ENCODE data around the gene DCAF17. TPM values are rescaled to one million over a fixed set of nuclear protein-coding genes. Genes with fewer than 3 reads are reported as not detected.
A peak's percentile ranks its signal among the peaks of the same experiment; 100 is the strongest.
"Not testable (repeated sequence)": the region's sequence is repeated elsewhere in the genome, so short reads cannot be mapped to it uniquely, and the experiment has no call there.

The DCAF17 gene
- total RNA-seq, 4 donors from 2014 or later: 14.2 to 21.4 (median 18.6) TPM

DNA sequence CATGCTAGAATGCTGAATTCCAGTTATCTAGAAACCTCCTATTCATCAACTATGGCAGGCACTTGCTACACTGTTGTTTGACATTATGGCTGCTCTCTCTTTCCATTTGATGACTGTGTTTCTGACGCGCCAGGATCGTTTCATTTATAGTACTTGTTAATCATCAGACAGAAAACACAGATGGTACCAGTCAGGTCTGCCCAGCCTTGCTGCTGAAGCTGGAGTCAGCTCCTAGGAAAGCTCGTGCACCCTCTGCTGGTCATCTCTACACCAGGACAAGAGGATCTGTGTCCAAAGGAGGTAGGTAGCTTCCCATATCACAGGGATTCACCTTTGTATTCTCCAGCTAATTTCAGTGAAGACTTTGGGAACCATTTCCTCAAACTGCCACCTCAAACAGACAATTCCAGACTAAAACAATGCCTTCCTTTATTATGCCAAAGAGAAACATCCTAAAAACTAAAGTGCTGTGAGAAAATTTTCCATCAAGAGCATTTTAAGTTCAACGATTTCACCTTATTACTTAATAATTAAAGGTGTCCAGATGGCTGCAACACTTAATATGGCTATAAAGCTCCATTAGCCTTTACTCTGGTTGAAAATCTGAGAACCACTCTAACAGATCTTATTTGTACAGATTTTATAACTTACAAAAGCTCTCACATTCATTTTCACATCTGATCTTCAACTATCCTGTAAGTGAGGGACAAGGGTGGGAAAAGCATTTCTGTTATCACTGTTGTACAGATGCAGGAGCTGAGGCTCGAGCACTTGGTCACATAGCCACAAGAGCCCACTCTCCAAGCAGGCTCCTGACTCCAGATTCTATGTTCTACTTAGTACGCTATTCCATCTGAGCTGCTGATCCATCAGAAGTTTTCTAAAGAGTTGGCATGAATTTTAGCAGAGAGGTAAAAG is 17.8 kb upstream of the DCAF17 start:
- WGBS, 2 donors (ENCODE audit: low coverage in 1 of 2): 7 to 30% methylated on average over 5 to 7 of the region's 7 CpGs
- H3K4me1 ChIP-seq: peaks cover 0 to 19% (median 3%) of the 10 kb centered on the region in 3 donors
- H3K4me3 ChIP-seq: no peak overlapping the region
- peak; percentile 93 for ATAC-seq
- peak overlapping the region; percentile 39 to 72 (median 60) for H3K27ac ChIP-seq
- no peaks in the 10 kb centered on the region for H3K9me3 ChIP-seq
- H3K36me3 ChIP-seq: no peaks in the 10 kb centered on the region
- H3K27me3 ChIP-seq: no peaks in the 10 kb centered on the region
- TF ChIP-seq POLR2AphosphoS5 (IDR thresholded peaks at IDR 0.05) (peak; percentile 79), POLR2A (IDR thresholded peaks at IDR 0.05) (no peak)
- TF ChIP-seq, protein P1, sequence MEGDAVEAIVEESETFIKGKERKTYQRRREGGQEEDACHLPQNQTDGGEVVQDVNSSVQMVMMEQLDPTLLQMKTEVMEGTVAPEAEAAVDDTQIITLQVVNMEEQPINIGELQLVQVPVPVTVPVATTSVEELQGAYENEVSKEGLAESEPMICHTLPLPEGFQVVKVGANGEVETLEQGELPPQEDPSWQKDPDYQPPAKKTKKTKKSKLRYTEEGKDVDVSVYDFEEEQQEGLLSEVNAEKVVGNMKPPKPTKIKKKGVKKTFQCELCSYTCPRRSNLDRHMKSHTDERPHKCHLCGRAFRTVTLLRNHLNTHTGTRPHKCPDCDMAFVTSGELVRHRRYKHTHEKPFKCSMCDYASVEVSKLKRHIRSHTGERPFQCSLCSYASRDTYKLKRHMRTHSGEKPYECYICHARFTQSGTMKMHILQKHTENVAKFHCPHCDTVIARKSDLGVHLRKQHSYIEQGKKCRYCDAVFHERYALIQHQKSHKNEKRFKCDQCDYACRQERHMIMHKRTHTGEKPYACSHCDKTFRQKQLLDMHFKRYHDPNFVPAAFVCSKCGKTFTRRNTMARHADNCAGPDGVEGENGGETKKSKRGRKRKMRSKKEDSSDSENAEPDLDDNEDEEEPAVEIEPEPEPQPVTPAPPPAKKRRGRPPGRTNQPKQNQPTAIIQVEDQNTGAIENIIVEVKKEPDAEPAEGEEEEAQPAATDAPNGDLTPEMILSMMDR (IDR thresholded peaks at IDR 0.05): peak; percentile 71 to 89 (median 82)

DNA sequence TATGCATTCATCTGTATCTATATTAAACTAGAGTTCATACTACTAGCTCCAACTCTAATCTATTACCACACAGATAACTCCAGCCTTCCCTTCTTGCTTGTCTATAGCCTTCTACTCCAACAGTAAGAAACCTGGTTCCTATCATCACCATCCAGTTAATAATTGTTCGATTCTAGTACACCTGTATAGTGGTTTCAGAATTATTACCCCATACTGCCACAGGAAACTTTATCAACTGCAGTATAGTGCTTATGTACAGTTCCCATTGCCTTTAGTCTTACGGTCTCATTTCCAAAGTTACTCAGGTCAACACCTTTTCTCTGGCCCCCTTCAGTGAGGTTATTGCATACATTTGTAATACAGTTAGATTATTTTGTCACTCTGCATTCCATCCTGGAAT is 14.7 kb upstream of the DCAF17 start:
- H3K4me3 ChIP-seq: no peak overlapping the region
- peaks cover 0 to 7% (median 0%) of the 10 kb centered on the region in 3 donors for H3K9me3 ChIP-seq
- 94 to 97% methylated on average over 2 of the region's 2 CpGs for WGBS, 2 donors (ENCODE audit: low coverage in 1 of 2)
- TF ChIP-seq POLR2A (IDR thresholded peaks at IDR 0.05) (no peak), EP300 (IDR thresholded peaks at IDR 0.05) (no peak), POLR2AphosphoS5 (IDR thresholded peaks at IDR 0.05) (no peak)
- TF ChIP-seq, protein P1 (IDR thresholded peaks at IDR 0.05): no peak
- H3K27me3 ChIP-seq: no peaks in the 10 kb centered on the region
- ATAC-seq: no peak
- H3K4me1 ChIP-seq: peaks cover 0 to 5% (median 3%) of the 10 kb centered on the region in 3 donors
- H3K36me3 ChIP-seq: no peaks in the 10 kb centered on the region
- H3K27ac ChIP-seq: no peak overlapping the region

DNA sequence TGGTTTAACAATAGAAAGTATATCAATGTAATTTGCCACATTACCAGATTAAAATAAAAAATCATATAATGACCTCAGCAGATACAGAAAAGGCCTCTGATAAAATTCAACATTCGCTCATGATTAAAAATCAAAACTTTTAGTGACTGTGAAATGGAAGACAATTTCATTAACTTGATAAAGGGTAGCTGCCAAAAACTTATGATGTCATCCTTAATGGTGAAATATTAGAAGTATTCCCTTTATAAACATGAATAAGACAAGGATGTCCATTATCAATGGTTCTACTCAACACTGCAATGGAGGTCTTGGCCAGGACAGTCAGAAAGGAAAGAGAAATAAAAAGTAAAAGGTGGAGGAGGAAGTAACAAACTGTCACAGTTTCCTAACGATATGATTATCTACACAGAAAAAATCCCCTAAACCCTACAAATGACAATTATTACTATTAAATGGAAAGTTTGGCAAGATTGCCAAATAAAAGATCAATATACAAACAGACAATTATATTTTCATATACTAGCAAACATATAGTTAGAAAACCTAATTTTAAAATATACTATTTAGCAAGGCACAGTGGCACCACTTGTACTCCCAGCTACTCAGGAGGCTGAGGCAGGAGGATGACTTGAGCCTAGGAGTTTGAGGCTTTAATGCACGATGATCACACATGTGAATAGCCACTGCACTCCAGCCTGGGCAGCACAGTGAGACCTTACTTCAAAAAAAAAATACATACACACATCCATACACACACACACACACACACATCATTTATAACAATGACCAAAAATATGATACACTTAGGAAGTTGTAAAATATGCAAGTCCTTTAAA is 13.1 kb upstream of the DCAF17 start:
- no peak overlapping the region for H3K4me3 ChIP-seq
- no peak for ATAC-seq
- H3K9me3 ChIP-seq: peaks cover 0 to 7% (median 0%) of the 10 kb centered on the region in 3 donors
- H3K27me3 ChIP-seq: no peaks in the 10 kb centered on the region
- TF ChIP-seq POLR2A (IDR thresholded peaks at IDR 0.05) (no peak), EP300 (IDR thresholded peaks at IDR 0.05) (no peak), POLR2AphosphoS5 (IDR thresholded peaks at IDR 0.05) (no peak)
- TF ChIP-seq, protein P1 (IDR thresholded peaks at IDR 0.05): no peak
- WGBS, 2 donors (ENCODE audit: low coverage in 1 of 2): 52 to 79% methylated on average over 2 to 3 of the region's 3 CpGs
- no peak overlapping the region for H3K27ac ChIP-seq
- H3K4me1 ChIP-seq: peaks cover 0 to under 1% (median 0%) of the 10 kb centered on the region in 3 donors
- H3K36me3 ChIP-seq: no peaks in the 10 kb centered on the region

DNA sequence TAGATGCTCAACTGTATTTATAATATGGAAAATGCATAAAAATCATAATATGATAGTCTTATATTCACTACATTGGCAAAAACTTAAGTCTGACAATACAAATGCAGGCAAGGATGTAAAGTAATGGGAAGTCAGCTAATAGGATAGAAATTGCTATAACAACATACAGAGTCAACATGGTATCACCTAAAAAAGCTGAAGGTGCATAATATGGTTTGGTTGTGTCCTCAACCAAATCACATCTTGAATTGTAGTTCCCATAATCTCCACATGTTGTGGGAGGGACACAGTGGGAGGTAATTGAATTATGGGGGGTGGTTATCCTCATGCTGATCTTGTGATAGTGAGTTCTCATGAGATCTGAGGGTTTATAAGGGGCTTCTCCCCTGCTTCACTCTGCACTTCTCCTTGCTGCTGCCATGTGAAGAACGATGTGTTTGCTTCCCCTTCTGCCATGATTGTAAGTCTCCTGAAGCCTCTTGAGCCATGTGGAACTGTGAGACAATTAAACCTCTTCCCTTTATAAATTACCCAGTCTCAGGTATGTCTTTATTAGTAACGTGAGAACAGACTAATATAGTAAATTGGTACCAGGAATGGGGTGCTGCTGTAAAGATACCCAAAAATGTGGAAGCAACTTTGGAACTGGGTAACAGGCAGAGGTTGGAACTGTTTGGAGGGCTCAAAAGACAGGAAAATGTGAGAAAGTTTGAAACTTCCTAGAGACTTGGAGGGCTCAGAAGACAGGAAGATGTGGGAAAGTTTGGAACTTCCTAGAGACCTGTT is 11.1 kb upstream of the DCAF17 start:
- not testable (repeated sequence) for H3K9me3 ChIP-seq, ATAC-seq, H3K27me3 ChIP-seq, H3K4me3 ChIP-seq, H3K36me3 ChIP-seq, H3K27ac ChIP-seq, H3K4me1 ChIP-seq
- no CpG with 5 or more reads among the region's 2 CpGs for WGBS, 2 donors (ENCODE audit: low coverage in 1 of 2)

Data from gastroesophageal sphincter (tissue), 4 donors.